SK-N-DZ (cell line): ENCODE results near the gene MPDZ.

ENCODE experiments used
- DNase-seq: peaks from one replicate; pipeline ENCODE4 v3.0.0-alpha.2; 2015; ENCODE audit warnings: low spot score

The MPDZ gene

DNA sequence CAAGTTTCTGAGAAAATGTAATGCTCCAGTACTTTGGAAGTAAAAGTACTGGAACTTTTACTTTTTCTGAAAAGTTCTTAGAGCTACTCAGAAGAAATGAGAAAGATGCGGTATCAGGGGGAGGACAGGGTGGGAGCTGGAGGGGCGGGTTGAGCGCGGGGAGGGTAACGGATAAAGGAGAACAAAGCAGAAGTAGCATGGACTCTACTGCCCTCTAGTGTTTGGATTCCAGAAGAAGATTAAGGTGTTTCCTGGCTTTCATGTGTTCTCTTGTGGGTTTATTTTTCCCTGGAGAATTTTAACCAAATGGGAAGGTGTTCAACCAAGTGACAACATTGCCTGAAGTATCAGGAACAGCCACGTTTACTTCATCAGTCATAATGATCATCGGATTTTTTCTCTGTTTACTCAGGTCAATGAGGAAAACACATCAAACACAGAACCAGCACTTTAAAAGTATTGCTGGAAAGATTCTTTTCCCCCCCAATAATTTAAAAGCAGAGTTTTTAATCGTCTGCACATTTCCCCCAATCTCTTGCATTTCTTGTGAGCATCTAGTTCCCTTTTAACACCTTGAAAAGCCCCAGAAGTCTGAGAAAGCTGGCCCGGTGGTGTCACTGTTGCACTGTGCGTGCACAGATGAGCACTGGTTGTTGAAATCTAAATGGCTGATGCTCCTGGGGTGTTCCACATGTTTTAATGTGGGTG lies 190.6 kb downstream of the MPDZ start:
- DNase-seq = peak; percentile 35

DNA sequence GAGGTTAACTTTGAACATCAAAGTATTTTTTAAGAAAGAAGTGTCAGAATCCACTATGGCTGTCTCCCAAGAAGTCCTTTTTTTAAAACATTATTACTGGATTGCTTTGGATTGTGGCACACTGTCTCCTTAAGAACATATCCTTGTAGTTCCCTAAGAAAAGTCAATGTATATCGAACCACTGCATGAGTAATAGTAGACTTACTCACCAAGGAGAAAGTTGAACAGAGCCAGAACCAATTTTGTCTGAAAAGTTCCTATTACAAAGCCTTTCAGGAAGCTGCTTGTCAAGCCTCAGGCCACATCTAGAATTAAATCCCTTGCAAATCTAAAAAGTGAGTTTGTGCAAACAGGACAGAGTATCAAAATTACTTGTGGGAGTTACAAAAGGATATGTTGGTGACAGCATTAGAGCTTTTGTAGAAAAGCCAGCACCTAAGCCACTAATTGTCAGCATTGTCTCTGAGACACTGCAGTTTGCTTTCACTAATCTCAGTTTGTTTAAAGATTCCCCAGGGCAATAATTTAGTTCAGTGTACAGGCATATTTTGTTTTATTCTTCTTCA lies 195.4 kb downstream of the MPDZ start:
- DNase-seq = no peak

GRCh38 chr9:13083366-13083765 lies 196.1 kb downstream of the MPDZ start:
- DNase-seq = no peak

- no peak for DNase-seq
Measured at GRCh38 chr9:13082796-13083195, 196.7 kb downstream of the MPDZ start.

GRCh38 chr9:13078164-13078563 lies 201.3 kb downstream of the MPDZ start:
- DNase-seq = no peak

DNA sequence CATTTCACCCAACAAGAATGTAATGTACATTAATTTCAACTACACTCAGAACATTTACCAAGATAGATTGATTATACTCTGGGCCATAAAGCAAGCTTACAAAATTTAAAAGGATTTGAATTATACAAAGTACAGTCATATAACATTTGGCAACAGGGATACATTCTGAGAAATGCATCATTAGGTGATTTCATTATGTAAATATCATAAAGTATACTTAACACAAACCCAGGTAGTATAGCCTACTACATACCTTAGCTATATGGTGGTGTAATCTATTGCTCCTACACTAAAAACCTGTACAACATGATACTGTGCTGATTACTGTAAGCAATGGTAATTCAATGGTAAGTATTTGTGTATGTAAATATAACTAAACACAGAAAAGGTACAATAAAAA lies 202.9 kb downstream of the MPDZ start:
- no peak for DNase-seq

- no peak for DNase-seq
Measured at GRCh38 chr9:13071921-13072320, 207.6 kb downstream of the MPDZ start.

DNA sequence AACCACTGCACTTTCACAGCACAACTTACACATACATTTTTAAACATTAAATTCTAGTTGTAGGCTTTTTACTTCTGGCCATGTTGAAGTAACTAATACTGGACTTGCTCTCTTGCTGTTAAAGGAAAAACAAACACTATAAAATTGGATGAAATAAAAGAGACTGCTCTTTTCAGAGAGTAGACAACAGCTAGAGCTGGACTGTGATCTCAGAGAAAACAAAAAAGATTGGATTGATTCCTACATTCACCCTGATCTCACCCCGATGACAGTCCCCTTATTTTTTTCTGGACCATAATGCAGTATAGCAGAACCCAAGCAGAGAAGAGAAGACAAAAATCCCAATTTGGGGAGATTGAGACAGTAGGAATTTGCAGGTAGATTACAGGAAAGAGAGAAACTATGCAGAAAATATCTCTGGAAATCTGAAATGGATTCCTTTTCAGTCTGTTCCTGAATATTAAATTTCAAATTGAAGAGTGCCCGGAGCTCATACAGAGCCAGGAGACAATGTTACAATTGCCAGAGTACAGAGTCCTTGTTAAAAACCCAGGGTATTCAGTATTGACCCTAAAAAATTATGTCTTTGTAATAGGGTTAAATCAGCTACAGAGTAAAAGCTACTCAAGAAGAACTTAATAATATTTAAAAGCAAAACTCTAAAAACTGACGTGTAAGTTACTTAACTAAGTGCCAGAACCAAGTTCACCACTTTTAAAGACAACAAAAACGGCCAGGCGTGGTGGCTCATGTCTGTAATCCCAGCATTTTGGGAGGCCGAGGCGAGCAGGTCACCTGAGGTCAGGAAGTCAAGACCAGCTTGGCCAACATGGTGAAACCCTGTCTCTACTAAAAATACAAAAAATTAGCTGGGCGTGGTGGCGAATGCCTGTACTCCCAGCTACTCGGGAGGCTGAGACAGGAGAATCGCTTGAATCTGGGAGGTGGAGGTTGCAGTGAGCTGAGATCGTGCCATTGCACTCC lies 208.6 kb downstream of the MPDZ start:
- no peak for DNase-seq

- DNase-seq = no peak
Measured at GRCh38 chr9:13069498-13069897, 210.0 kb downstream of the MPDZ start.

DNA sequence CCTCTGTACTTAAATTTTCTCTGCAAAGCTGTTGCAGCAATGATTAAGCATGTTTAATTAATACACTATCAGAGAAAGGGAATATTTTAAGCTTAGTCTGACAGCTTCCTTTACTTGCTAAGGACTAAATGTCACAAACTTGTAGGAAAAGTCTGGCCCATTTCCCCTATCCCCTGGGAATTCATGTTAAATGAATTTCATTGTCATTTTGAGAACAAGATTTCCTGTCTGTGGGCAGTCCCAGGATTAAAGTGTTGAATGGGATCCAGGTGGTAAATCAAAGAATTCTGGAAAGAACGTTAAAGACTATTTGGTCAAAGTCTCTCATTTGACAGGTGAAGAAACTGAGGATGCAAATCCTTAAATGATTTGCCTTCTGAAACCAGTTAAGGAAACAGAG lies 214.8 kb downstream of the MPDZ start:
- DNase-seq = no peak

DNA sequence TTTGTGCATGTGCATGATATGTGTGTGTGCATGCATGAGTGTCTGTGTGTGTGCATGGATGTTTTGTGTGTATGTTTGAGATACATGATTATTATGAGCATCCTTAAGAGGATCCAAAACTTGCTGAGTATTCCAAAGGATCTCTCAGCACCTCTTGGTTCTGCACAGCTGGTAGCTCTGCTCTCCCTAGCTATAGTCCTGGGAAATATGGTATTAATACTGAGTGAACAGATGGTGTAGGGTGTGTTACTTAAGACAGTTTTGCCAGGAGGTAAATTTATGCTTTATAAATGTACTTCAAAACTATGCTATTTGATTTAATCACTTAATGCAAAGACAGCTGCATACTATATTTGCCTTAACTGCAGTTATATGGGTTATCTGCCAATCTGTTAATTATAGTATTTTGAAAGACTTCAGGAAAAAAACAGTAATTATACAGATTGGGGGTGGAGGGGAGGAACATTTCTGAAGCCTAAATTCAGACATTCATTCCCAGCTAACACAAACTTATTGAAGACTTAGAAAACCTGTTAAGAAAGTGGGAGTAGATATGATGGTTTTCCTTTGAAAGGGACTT lies 215.5 kb downstream of the MPDZ start:
- no peak for DNase-seq

GRCh38 chr9:13061390-13061789 lies 218.1 kb downstream of the MPDZ start:
- no peak for DNase-seq
